ENCODE measurements around the gene LEFTY1.

DNA sequence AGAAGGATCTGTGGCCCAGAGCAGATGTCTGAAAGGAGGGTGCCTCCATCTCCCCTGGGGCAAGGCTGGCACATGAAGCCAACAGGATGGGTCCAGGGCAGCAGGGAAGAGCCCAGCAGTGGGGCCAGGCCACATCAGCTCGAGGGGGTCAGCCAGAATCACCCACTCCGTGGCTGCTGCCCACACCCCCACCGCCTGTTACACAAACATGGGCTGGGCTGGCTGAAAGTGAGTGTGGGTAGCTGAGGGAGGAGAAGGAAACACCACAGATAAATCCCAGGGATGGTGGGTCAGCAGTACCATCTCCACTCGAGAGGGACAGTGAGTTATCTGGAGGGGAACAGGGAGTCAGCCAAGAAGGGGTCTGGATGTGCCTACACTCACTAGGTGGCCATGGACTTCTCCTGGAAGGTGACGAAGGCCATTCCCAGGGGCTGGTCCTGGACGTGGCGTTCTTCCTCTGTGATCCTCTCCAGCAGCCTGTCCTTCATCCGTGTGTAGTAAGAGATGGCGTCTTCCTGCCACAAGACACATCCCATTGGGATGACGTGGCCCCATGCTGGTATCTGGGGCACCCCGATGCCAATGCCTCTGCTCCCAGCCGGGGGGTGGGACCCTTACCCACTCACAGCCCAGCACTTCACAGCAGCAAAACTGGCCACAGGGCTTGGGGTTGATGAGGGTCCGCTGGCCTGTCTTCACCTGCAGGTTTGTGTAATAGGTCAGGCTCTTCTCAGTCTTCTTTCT lies 26.9 kb downstream of the LEFTY1 start:
- TF ChIP-seq, protein P1, sequence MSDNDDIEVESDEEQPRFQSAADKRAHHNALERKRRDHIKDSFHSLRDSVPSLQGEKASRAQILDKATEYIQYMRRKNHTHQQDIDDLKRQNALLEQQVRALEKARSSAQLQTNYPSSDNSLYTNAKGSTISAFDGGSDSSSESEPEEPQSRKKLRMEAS (IDR thresholded peaks at IDR 0.05) = no peak
- TF ChIP-seq, protein P2, sequence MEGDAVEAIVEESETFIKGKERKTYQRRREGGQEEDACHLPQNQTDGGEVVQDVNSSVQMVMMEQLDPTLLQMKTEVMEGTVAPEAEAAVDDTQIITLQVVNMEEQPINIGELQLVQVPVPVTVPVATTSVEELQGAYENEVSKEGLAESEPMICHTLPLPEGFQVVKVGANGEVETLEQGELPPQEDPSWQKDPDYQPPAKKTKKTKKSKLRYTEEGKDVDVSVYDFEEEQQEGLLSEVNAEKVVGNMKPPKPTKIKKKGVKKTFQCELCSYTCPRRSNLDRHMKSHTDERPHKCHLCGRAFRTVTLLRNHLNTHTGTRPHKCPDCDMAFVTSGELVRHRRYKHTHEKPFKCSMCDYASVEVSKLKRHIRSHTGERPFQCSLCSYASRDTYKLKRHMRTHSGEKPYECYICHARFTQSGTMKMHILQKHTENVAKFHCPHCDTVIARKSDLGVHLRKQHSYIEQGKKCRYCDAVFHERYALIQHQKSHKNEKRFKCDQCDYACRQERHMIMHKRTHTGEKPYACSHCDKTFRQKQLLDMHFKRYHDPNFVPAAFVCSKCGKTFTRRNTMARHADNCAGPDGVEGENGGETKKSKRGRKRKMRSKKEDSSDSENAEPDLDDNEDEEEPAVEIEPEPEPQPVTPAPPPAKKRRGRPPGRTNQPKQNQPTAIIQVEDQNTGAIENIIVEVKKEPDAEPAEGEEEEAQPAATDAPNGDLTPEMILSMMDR (IDR thresholded peaks at IDR 0.05; ENCODE audit: low read depth, low read length, missing input control) = no peak
- TF ChIP-seq RAD21 (IDR thresholded peaks at IDR 0.05) (no peak), FOXA1 (IDR thresholded peaks at IDR 0.05) (no peak), EGR1 (IDR thresholded peaks at IDR 0.05; ENCODE audit: low read depth in 2 of 2) (no peak), NR2F2 (IDR thresholded peaks at IDR 0.05) (no peak), GABPA (IDR thresholded peaks at IDR 0.05 in 1 of 2, conservative IDR thresholded peaks at IDR 0.05 in 1 of 2) (no peak)
- TF ChIP-seq, protein P3, sequence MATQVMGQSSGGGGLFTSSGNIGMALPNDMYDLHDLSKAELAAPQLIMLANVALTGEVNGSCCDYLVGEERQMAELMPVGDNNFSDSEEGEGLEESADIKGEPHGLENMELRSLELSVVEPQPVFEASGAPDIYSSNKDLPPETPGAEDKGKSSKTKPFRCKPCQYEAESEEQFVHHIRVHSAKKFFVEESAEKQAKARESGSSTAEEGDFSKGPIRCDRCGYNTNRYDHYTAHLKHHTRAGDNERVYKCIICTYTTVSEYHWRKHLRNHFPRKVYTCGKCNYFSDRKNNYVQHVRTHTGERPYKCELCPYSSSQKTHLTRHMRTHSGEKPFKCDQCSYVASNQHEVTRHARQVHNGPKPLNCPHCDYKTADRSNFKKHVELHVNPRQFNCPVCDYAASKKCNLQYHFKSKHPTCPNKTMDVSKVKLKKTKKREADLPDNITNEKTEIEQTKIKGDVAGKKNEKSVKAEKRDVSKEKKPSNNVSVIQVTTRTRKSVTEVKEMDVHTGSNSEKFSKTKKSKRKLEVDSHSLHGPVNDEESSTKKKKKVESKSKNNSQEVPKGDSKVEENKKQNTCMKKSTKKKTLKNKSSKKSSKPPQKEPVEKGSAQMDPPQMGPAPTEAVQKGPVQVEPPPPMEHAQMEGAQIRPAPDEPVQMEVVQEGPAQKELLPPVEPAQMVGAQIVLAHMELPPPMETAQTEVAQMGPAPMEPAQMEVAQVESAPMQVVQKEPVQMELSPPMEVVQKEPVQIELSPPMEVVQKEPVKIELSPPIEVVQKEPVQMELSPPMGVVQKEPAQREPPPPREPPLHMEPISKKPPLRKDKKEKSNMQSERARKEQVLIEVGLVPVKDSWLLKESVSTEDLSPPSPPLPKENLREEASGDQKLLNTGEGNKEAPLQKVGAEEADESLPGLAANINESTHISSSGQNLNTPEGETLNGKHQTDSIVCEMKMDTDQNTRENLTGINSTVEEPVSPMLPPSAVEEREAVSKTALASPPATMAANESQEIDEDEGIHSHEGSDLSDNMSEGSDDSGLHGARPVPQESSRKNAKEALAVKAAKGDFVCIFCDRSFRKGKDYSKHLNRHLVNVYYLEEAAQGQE (IDR thresholded peaks at IDR 0.05) = no peak
